ENCODE data around the gene RHOC.

The RHOC gene

DNA sequence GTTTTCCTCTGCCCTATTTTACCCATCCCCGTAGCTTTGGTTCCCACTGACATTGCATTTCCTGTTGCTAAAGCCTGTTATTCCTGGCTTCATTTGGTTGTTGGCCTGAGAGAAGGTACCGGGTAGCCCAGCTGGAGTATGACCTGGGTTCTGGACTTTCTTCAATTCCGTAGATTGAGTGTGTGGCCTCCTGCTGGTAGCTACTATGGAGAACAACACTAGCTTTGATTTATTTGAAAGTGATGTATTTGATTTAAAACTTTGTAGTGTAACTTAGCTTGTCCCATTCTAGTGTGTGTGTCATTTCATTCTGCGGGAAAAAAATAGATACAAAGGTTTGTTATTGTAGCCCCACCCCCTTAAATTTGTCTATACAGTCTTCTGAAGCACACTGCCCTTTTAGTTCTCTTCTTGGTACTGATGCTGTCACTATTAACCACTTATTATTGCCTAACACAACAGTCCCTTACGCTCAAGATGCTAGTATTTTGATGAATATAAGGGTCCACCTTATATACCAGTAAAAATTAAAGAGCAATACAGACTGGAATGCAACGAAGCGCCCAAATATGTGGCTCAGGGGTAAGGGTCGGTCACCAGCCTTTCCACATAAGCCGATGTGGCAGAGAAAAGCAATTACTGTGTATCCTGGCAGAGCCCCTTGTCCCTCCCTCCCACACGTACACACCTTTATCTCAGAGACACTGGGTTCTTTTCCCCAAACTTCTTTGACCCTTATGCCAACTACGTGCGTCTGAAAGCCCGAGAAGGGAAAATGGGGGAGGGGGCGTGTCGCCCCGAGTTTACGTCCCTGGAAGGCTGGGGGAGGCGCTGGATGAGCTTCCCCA lies 33.1 kb downstream of the RHOC start:
- Histone ChIP-seq H3K4me3 (ENCODE audit: low read depth, low read length) (peak overlapping the region; percentile 80), H3K27ac (ENCODE audit: extremely low read depth, low read depth, low read length) (peak overlapping the region; percentile 85; the same call in 1 of the 2 replicates)
- CTCF ChIA-PET, result interaction anchor here (0.7 to 2.6 kb wide), 12 partner anchors 10 to 208 kb away, joined by 3 to 12 read pairs (median 5); no protein-coding TSS in a partner anchor
- TF ChIP-seq ZNF354C (tag by site-specific recombination; IDR thresholded peaks at IDR 0.05; ENCODE audit: borderline replicate concordance, low read depth), result no peak
- TF ChIP-seq, protein P1, sequence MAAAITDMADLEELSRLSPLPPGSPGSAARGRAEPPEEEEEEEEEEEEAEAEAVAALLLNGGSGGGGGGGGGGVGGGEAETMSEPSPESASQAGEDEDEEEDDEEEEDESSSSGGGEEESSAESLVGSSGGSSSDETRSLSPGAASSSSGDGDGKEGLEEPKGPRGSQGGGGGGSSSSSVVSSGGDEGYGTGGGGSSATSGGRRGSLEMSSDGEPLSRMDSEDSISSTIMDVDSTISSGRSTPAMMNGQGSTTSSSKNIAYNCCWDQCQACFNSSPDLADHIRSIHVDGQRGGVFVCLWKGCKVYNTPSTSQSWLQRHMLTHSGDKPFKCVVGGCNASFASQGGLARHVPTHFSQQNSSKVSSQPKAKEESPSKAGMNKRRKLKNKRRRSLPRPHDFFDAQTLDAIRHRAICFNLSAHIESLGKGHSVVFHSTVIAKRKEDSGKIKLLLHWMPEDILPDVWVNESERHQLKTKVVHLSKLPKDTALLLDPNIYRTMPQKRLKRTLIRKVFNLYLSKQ (tag by site-specific recombination; IDR thresholded peaks at IDR 0.05; ENCODE audit: borderline replicate concordance), result no peak
- TF ChIP-seq ZNF350 (tag by site-specific recombination; IDR thresholded peaks at IDR 0.05), result no peak
- TF ChIP-seq ZNF16 (tag by site-specific recombination; IDR thresholded peaks at IDR 0.05; ENCODE audit: low read depth), result no peak
- TF ChIP-seq ZNF266 (tag by site-specific recombination; IDR thresholded peaks at IDR 0.05; ENCODE audit: low read depth), result no peak
- TF ChIP-seq ZNF596 (tag by site-specific recombination; IDR thresholded peaks at IDR 0.05), result no peak
- no peak for TF ChIP-seq ZNF221 (tag by site-specific recombination; IDR thresholded peaks at IDR 0.05; ENCODE audit: borderline replicate concordance)
- TF ChIP-seq KLF17 (tag by site-specific recombination; IDR thresholded peaks at IDR 0.05), result no peak
- TF ChIP-seq HOXC10 (CRISPR knock-in tag; IDR thresholded peaks at IDR 0.05), result no peak
- TF ChIP-seq ZNF426 (tag by site-specific recombination; IDR thresholded peaks at IDR 0.05), result no peak
- no peak for TF ChIP-seq ZNF146 (tag by site-specific recombination; IDR thresholded peaks at IDR 0.05)
- TF ChIP-seq, protein P2, sequence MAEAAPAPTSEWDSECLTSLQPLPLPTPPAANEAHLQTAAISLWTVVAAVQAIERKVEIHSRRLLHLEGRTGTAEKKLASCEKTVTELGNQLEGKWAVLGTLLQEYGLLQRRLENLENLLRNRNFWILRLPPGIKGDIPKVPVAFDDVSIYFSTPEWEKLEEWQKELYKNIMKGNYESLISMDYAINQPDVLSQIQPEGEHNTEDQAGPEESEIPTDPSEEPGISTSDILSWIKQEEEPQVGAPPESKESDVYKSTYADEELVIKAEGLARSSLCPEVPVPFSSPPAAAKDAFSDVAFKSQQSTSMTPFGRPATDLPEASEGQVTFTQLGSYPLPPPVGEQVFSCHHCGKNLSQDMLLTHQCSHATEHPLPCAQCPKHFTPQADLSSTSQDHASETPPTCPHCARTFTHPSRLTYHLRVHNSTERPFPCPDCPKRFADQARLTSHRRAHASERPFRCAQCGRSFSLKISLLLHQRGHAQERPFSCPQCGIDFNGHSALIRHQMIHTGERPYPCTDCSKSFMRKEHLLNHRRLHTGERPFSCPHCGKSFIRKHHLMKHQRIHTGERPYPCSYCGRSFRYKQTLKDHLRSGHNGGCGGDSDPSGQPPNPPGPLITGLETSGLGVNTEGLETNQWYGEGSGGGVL (tag by site-specific recombination; IDR thresholded peaks at IDR 0.05), result no peak
- TF ChIP-seq ZNF248 (tag by site-specific recombination; IDR thresholded peaks at IDR 0.05), result no peak
- peak; percentile 9; the same call in 1 of the 2 replicates for TF ChIP-seq ZBTB48 (tag by site-specific recombination; IDR thresholded peaks at IDR 0.05)
- TF ChIP-seq ZNF664 (tag by site-specific recombination; IDR thresholded peaks at IDR 0.05), result peak; percentile 80
- TF ChIP-seq ZNF362 (tag by site-specific recombination; IDR thresholded peaks at IDR 0.05), result no peak
- no peak for TF ChIP-seq ZBTB1 (tag by site-specific recombination; IDR thresholded peaks at IDR 0.05)
- TF ChIP-seq YY1 (tag by site-specific recombination; IDR thresholded peaks at IDR 0.05), result no peak
- TF ChIP-seq, protein P3, sequence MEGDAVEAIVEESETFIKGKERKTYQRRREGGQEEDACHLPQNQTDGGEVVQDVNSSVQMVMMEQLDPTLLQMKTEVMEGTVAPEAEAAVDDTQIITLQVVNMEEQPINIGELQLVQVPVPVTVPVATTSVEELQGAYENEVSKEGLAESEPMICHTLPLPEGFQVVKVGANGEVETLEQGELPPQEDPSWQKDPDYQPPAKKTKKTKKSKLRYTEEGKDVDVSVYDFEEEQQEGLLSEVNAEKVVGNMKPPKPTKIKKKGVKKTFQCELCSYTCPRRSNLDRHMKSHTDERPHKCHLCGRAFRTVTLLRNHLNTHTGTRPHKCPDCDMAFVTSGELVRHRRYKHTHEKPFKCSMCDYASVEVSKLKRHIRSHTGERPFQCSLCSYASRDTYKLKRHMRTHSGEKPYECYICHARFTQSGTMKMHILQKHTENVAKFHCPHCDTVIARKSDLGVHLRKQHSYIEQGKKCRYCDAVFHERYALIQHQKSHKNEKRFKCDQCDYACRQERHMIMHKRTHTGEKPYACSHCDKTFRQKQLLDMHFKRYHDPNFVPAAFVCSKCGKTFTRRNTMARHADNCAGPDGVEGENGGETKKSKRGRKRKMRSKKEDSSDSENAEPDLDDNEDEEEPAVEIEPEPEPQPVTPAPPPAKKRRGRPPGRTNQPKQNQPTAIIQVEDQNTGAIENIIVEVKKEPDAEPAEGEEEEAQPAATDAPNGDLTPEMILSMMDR (tag by site-specific recombination; IDR thresholded peaks at IDR 0.05), result peak; percentile 67
- TF ChIP-seq ZNF311 (tag by site-specific recombination; IDR thresholded peaks at IDR 0.05; ENCODE audit: borderline replicate concordance), result no peak
- TF ChIP-seq, protein P4, sequence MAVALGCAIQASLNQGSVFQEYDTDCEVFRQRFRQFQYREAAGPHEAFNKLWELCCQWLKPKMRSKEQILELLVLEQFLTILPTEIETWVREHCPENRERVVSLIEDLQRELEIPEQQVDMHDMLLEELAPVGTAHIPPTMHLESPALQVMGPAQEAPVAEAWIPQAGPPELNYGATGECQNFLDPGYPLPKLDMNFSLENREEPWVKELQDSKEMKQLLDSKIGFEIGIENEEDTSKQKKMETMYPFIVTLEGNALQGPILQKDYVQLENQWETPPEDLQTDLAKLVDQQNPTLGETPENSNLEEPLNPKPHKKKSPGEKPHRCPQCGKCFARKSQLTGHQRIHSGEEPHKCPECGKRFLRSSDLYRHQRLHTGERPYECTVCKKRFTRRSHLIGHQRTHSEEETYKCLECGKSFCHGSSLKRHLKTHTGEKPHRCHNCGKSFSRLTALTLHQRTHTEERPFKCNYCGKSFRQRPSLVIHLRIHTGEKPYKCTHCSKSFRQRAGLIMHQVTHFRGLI (tag by site-specific recombination; IDR thresholded peaks at IDR 0.05), result no peak
- no peak for TF ChIP-seq ZNF518A (tag by site-specific recombination; conservative IDR thresholded peaks at IDR 0.05; ENCODE audit: low read depth)

More for the DNA sequence above, 33.1 kb downstream of the RHOC start:
- Histone ChIP-seq H3K36me3 (ENCODE audit: control insufficient read depth in 2 of 2, insufficient read depth in 1 of 2, low read length in 2 of 2) (peaks cover 0 to 54% of the 10 kb centered on the region in 2 experiments; a peak in 1 of 3 replicates), H3K4me1 (ENCODE audit: control insufficient read depth, insufficient read depth, low read length) (peaks cover 5% of the 10 kb centered on the region; the same call in 1 of the 2 replicates), H3K9me3 (ENCODE audit: control insufficient read depth, insufficient read depth, low read depth, low read length) (no peaks in the 10 kb centered on the region)
- POLR2A ChIA-PET, result interaction anchor here (0.6 to 6.0 kb wide), 17 partner anchors 11 to 1835 kb away, joined by 3 to 91 read pairs (median 5); partner anchors contain the start of genes CAPZA1, CTTNBP2NL, PPM1J and RHOC

All from HEK293 (cell line).